ENCODE measurements around the gene ADCK2. TPM values are rescaled to one million over a fixed set of nuclear protein-coding genes. Genes with fewer than 3 reads are reported as not detected.
"Not testable (repeated sequence)": the region's sequence is repeated elsewhere in the genome, so short reads cannot be mapped to it uniquely, and the experiment has no call there.

ADCK2 gene
- total RNA-seq, 5 donors from 2014 or later (not counting 1 experiment from before 2014, with no cell fraction given) = 16.3 to 23.3 (median 20.2) TPM

- no peak for ATAC-seq (replicated peaks in 1 of 4)
- H3K9me3 ChIP-seq = no peaks in the 10 kb centered on the region
- no peaks in the 10 kb centered on the region for H3K4me1 ChIP-seq (ENCODE audit: control insufficient read depth in 1 of 2, extremely low read depth in 1 of 2, insufficient read depth in 2 of 2, low read length in 2 of 2)
- no peak for DNase-seq
- H3K4me3 ChIP-seq (ENCODE audit: control insufficient read depth in 1 of 2, extremely low read depth in 1 of 2, low read length in 1 of 2) = no peak overlapping the region
- ChIA-PET CTCF (interaction anchor here in 1 of 2 donors (0.6 kb wide), 1 partner anchor 95 kb away, joined by 3 read pairs; no protein-coding TSS in a partner anchor), POLR2A (interaction anchor here in 1 of 2 donors (0.5 kb wide), 1 partner anchor 279 kb away, joined by 3 read pairs; no protein-coding TSS in a partner anchor)
- H3K27ac Mint-ChIP-seq = no peak overlapping the region
- no peak overlapping the region for H3K27ac ChIP-seq (ENCODE audit: low read length)
- H3K4me3 Mint-ChIP-seq = no peak overlapping the region
- H3K36me3 ChIP-seq (ENCODE audit: control insufficient read depth in 2 of 2, extremely low read depth in 1 of 2, insufficient read depth in 1 of 2, low read length in 1 of 2) = peaks cover 0 to 20% of the 10 kb centered on the region in 2 donors
- H3K4me1 Mint-ChIP-seq = no peaks in the 10 kb centered on the region
- H3K27me3 ChIP-seq (replicated peaks in 1 of 2; ENCODE audit: control insufficient read depth in 2 of 2, extremely low read depth in 1 of 2, insufficient read depth in 2 of 2, low read length in 1 of 2) = no peaks in the 10 kb centered on the region
- H3K9me3 Mint-ChIP-seq = no peaks in the 10 kb centered on the region
- H3K27me3 Mint-ChIP-seq = no peaks in the 10 kb centered on the region
- H3K36me3 Mint-ChIP-seq = peaks cover 38% of the 10 kb centered on the region
These were observed 65.5 kb downstream of the ADCK2 start for GRCh38 chr7:140738280-140738679.

- not testable (repeated sequence) for DNase-seq
These were observed 70.5 kb downstream of the ADCK2 start for GRCh38 chr7:140743255-140743654.

GRCh38 chr7:140744005-140744404, 71.3 kb downstream of the ADCK2 start:
- H3K36me3 Mint-ChIP-seq = peaks cover 44% of the 10 kb centered on the region
- Histone ChIP-seq H3K27me3 (replicated peaks in 1 of 2; ENCODE audit: control insufficient read depth in 2 of 2, extremely low read depth in 1 of 2, insufficient read depth in 2 of 2, low read length in 1 of 2) (no peaks in the 10 kb centered on the region), H3K4me3 (ENCODE audit: control insufficient read depth in 1 of 2, extremely low read depth in 1 of 2, low read length in 1 of 2) (no peak overlapping the region), H3K9me3 (no peaks in the 10 kb centered on the region), H3K27ac (ENCODE audit: low read length) (no peak overlapping the region), H3K4me1 (ENCODE audit: control insufficient read depth in 1 of 2, extremely low read depth in 1 of 2, insufficient read depth in 2 of 2, low read length in 2 of 2) (no peaks in the 10 kb centered on the region), H3K36me3 (ENCODE audit: control insufficient read depth in 2 of 2, extremely low read depth in 1 of 2, insufficient read depth in 1 of 2, low read length in 1 of 2) (peaks cover 0 to 21% of the 10 kb centered on the region in 2 donors)
- ChIA-PET POLR2A (no interaction called here), CTCF (no interaction called here)
- no peak for ATAC-seq (replicated peaks in 1 of 4)
- whole genome bisulfite sequencing (ENCODE audit: insufficient coverage) = no CpG with 5 or more reads among the region's 2 CpGs
- H3K4me3 Mint-ChIP-seq = no peak overlapping the region
- no peaks in the 10 kb centered on the region for H3K9me3 Mint-ChIP-seq
- no peaks in the 10 kb centered on the region for H3K27me3 Mint-ChIP-seq
- H3K4me1 Mint-ChIP-seq = no peaks in the 10 kb centered on the region
- no peak overlapping the region for H3K27ac Mint-ChIP-seq
- DNase-seq = no peak

More at GRCh38 chr7:140743255-140743654, 70.5 kb downstream of the ADCK2 start:
- POLR2A ChIA-PET; H3K9me3 Mint-ChIP-seq; H3K27me3 ChIP-seq (replicated peaks in 1 of 2; ENCODE audit: control insufficient read depth in 2 of 2, extremely low read depth in 1 of 2, insufficient read depth in 2 of 2, low read length in 1 of 2); H3K9me3 ChIP-seq; H3K27ac Mint-ChIP-seq; H3K4me3 Mint-ChIP-seq; CTCF ChIA-PET; H3K4me3 ChIP-seq (ENCODE audit: control insufficient read depth in 1 of 2, extremely low read depth in 1 of 2, low read length in 1 of 2); H3K27ac ChIP-seq (ENCODE audit: low read length); H3K4me1 ChIP-seq (ENCODE audit: control insufficient read depth in 1 of 2, extremely low read depth in 1 of 2, insufficient read depth in 2 of 2, low read length in 2 of 2); H3K4me1 Mint-ChIP-seq; ATAC-seq (replicated peaks in 1 of 4); H3K27me3 Mint-ChIP-seq: not testable (repeated sequence)
- H3K36me3 Mint-ChIP-seq = peaks cover 46% of the 10 kb centered on the region
- no CpG with 5 or more reads among the region's 4 CpGs for WGBS (ENCODE audit: insufficient coverage)
- peaks cover 0 to 21% of the 10 kb centered on the region in 2 donors for H3K36me3 ChIP-seq (ENCODE audit: control insufficient read depth in 2 of 2, extremely low read depth in 1 of 2, insufficient read depth in 1 of 2, low read length in 1 of 2)

Other genes starting within 250 kb of the ADCK2 start
- 100 to 1,000 TPM; 108 to 146 (median 137) TPM for gene MKRN1, start 193.4 kb upstream of the ADCK2 start, total RNA-seq
- under 1 TPM in 1 of 5 donors, not detected in 4; 0.09 TPM for gene DENND2A, start 32.1 kb upstream of the ADCK2 start, total RNA-seq
- gene NDUFB2, start 23.8 kb downstream of the ADCK2 start, total RNA-seq = 100 to 1,000 TPM in 3 of 5 donors, 10 to 100 TPM in 2; 97.2 to 110 (median 103) TPM